SU-DHL-6 (cell line): Measurements from ENCODE around the gene LSM3.

ENCODE experiments used
- CTCF ChIP-seq: fragments of 200-600 bp; sonication (generic); IDR thresholded peaks from one replicate; pipeline ENCODE4 v1.5.1; 2017; ENCODE audit warnings: antibody characterized with exemption, mild to moderate bottlenecking, low read length, moderate library complexity; ENCODE audit not compliant: insufficient read depth, poor library complexity, severe bottlenecking
- EZH2phosphoT487 ChIP-seq: fragments of 200-600 bp; sonication (generic), shearing (Covaris generic); conservative IDR thresholded peaks from 2 replicates; pipeline ENCODE4 v1.6.1; 2018; ENCODE audit warnings: mild to moderate bottlenecking, antibody characterized with exemption, low read length, moderate library complexity, mixed read lengths

GRCh38 chr3:14206548-14207177, 28.0 kb downstream of the LSM3 start:
- TF ChIP-seq CTCF, result no peak
- no peak for TF ChIP-seq EZH2phosphoT487
